ENCODE measurements around the gene TRIO. TPM values are rescaled to one million over a fixed set of nuclear protein-coding genes. Genes with fewer than 3 reads are reported as not detected.
A peak's percentile ranks its signal among the peaks of the same experiment; 100 is the strongest.

Gene TRIO
- total RNA-seq, 1 experiment from 2014 or later, result 50.9 TPM

- DNase-seq (ENCODE audit: low spot score), result no peak
Observed at GRCh38 chr5:14323466-14323865, 180.3 kb downstream of the TRIO start.

DNA sequence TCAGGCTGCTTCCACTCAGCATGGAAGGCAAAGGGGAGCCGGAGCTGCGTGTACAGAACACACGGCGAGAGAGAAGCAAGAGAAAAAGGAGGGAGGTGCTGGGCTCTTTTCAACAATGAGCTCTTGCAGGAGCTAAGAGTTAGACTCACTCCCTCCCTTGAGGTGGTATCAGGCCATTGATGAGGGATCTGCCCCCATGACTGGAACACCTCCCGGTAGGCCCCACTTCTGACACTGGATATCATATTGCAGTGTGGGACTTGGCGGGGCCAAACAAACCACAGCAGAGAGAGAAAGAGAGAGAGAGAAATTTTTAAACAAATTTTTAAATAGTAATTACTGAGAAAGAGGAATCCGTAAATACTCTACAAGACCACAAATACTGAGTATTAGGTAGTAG lies 182.2 kb downstream of the TRIO start:
- DNase-seq (ENCODE audit: low spot score), result no peak

- DNase-seq (ENCODE audit: low spot score), result no peak
Observed at GRCh38 chr5:14326035-14326903, 183.1 kb downstream of the TRIO start.

DNA sequence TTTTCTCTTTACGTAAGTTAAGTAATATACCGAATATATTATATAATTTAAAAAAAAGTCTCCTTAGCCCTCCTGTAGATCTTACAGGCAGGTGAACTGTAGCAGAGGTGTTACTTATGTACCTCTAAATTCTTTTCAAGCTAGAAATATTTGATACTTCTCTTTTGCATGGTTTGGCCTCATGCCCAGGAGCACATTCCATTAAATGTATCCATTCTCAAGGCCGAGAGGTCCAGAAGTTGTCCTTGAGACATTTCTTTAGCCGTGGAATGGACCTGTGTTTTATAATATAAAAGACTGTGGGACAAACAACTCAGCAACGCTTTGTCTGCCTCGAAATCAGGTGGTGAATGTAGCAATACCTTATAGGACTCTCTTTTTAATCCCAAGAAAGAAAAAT lies 184.5 kb downstream of the TRIO start:
- DNase-seq (ENCODE audit: low spot score), result no peak

- no peak for DNase-seq (ENCODE audit: low spot score)
Observed at GRCh38 chr5:14328144-14328543, 185.0 kb downstream of the TRIO start.

GRCh38 chr5:14330291-14330690 lies 187.1 kb downstream of the TRIO start:
- no peak for DNase-seq (ENCODE audit: low spot score)

- DNase-seq (ENCODE audit: low spot score), result no peak
Observed at GRCh38 chr5:14330729-14331385, 187.7 kb downstream of the TRIO start.

GRCh38 chr5:14331386-14331781 lies 188.2 kb downstream of the TRIO start:
- no peak for DNase-seq (ENCODE audit: low spot score)

- no peak for DNase-seq (ENCODE audit: low spot score)
Observed at GRCh38 chr5:14332038-14332631, 189.0 kb downstream of the TRIO start.

GRCh38 chr5:14332746-14333145 lies 189.6 kb downstream of the TRIO start:
- no peak for DNase-seq (ENCODE audit: low spot score)

- no peak for DNase-seq (ENCODE audit: low spot score)
Observed at GRCh38 chr5:14337593-14337992, 194.5 kb downstream of the TRIO start.

DNA sequence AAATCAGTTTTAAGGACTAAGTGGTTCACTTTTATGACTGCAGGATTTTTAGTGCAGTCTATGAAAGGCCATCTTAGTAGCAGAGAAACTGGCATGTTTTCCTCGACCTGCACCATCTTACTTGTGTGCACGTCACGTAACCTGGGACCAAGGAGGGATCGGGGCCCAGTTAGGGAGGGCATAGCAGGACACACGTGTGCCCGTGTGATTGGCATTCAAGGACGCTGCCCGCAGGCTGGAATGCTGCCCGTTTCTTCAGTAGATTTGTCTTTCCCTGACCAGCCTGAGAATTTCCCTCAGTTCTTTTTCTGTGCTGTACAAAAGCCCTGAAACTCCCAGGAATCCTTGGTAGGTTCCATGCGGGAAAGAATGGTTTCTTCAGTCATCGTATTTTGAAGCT lies 196.3 kb downstream of the TRIO start:
- DNase-seq (ENCODE audit: low spot score), result no peak

GRCh38 chr5:14341571-14342230 lies 198.6 kb downstream of the TRIO start:
- DNase-seq (ENCODE audit: low spot score), result no peak

DNA sequence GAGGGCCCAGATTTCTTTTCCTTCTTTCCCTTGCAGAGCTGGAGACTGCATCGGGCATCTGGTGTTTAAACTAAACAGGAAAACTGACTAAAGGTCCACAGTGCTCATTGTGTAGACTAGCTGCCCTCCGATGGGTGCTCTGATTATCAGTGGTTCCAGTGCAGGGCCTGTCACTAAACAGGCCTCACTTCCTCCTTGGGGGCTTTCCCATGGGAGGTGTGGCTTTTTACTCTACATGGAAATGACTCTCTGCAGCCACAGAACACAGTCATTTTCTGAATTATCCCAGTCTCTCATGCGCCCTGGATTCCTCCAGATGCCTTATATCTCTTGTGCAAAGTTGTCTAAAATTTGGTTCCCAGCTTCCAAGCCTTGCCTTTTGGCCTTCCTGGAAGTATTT lies 199.2 kb downstream of the TRIO start:
- DNase-seq (ENCODE audit: low spot score), result no peak

DNA sequence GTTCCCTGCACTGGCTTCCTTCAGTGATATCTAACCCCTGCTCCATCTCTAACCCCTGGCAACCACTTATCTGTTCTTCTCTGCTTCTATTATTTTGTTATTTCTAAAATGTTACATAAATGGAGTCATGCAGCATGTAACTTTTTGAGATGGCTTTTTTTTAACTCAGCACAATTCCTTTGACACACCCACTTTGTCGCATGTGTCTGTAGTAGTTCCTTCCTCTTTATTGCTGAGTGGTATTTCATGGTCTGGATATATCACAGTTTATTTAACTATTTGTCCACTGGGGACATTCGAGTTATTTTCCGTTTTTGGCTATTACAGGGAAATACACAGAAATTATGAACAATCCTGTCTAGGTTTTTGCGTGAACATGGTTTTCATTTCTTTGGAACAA lies 200.2 kb downstream of the TRIO start:
- no peak for DNase-seq (ENCODE audit: low spot score)

DNA sequence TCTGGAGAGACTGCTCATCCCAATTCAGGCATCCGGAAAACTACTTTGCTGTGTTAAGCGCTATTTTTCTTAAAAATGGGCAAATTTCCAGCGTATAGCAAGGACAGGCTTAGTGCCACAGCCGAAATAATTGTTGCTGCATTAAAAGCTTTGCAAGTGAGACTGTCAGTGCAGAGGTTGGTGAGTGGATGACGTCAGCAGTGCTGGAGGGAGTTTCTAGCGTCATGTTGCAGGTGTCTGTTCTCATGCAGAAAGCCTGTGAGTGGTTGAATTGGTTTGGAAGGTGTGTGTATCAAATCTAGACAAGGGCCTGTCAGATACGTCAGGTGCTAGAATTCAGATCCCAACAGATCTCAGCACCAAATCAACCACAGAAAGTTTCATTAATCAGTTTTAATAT lies 204.4 kb downstream of the TRIO start:
- no peak for DNase-seq (ENCODE audit: low spot score)

DNA sequence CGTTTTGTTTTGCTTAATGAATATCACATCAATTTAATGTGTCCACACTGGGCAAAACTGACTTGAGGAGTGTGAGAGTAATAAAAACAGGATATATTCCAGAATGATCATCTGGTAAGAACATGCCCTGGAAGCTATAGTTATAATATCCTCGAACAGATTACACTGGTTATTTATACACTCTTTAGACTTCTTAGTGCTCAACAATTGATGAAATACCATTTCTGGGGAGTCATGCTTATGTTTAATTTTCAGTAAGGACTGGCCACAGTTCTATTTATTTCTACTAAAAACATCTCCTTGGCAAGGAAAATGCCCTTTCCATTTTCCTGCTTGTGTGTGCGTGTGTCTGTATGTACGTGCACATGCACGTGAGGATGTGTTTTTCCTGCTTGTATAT lies 205.0 kb downstream of the TRIO start:
- no peak for DNase-seq (ENCODE audit: low spot score)

DNA sequence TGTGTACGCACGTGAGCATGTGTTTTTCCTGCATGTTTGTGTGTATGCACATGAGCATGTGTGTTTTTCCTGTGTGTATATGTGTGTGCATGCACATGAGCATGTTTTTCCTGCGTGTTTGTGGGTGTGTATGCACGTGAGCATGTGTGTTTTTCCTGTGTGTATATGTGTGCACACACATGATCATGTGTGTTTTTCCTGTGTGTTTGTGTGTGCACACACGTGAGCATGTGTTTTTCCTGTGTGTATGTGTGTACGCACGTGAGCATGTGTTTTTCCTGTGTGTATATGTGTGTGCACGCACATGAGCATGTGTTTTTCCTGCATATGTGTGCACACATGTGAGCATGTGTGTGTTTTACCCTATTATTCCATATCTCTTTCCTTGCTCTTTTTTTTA lies 205.9 kb downstream of the TRIO start:
- no peak for DNase-seq (ENCODE audit: low spot score)

DNA sequence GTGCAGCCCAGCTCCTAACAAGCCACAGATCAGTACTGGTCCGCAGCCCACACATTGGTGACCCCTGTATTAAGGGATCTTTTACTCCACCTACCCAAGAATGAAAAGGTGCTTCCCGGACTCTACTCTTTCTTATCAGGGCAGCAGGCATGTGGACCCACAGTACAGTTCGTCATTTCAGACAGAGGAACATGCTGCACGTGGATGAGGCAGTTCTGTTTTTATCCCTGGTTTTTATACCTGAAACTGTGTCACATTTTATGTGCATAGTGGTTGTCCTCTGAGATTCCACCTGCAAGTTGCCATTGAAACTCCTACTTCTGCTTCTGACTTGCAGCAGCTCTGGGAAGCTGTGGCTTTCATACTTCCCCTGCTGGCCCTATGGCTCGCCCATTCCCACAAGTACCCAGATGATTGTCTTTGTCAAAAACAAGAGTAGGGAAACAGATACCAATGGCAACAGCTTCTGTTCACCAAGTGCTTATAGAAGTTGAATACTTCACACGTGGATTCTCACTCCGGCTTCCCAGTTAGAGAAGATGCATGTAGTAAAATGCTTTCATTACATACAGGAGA lies 208.0 kb downstream of the TRIO start:
- no peak for DNase-seq (ENCODE audit: low spot score)

DNA sequence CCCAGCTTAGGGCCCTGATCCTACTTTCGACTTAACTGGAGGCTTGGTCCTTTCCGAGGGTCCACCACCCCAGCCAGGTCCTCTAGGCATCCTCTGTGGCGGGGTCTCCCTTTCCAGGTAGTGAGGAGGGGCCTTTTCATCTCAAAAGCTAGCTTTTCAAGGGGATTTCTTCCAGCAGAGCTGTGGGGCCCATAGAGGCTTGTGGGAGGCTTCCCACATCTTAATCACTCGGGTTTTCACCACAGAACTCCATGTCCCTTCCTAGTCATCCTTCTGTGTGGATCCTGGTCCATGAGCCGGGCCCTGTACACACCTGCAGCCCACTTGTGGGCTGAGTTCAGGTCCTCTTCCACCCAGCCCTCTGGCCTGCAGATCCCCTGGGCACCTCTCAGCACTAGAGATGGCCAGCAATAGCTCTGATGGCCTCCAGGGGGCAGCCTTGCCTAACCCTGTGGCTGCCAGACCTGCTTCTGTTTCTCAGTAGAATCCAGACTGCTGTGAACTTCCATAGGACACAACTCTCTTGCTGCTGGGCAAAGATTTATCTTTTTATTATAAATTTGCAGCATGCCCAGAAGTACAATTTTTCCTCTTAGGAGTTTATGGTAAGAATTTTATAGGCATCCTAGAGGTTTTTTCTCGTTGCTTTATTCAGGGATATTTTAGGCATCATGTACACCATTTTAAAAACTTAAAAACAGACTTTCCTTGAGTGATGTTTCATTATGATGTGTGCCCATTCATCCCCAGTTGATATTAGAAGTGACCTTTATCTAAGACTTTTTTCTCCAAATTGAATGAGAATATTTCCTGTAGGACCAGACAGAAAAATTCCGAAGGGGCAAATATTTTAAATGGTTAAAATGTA lies 208.9 kb downstream of the TRIO start:
- peak; percentile 66 for DNase-seq (ENCODE audit: low spot score)
